Naive B cell (primary cell): Measurements from ENCODE around the gene SMOC2. TPM values are rescaled to one million over a fixed set of nuclear protein-coding genes. Genes with fewer than 3 reads are reported as not detected.

Experiments
- ATAC-seq, 2 donors: fragments of 150-1000 bp; cut with Tn5 transposase; 2 replicates each; pipeline ENCODE4 v1.10.0; 2021; ENCODE audit warnings: low read depth in 2 of 2, mild to moderate bottlenecking in 2 of 2, moderate library complexity in 2 of 2
- DNase-seq: peaks from one replicate; pipeline ENCODE4 v3.0.0; 2022
- H3K27ac Mint-ChIP-seq, 6 donors: one replicate each; pipeline ENCODE4 v1.8.0; 2020 to 2022; ENCODE audit warnings: mild to moderate bottlenecking in 6 of 6, mixed read lengths in 6 of 6, moderate library complexity in 5 of 6, inconsistent platforms in 2 of 6
- H3K27me3 Mint-ChIP-seq, 3 donors: one replicate each; pipeline ENCODE4 v1.8.0; 2021 to 2022; ENCODE audit warnings: mixed read lengths in 3 of 3, mild to moderate bottlenecking in 1 of 3
- H3K36me3 Mint-ChIP-seq, 2 donors: one replicate each; pipeline ENCODE4 v1.8.0; 2020 to 2022; ENCODE audit warnings: mixed read lengths in 2 of 2, inconsistent platforms in 1 of 2, mild to moderate bottlenecking in 1 of 2
- H3K4me1 Mint-ChIP-seq, 3 donors: one replicate each; pipeline ENCODE4 v1.8.0; 2020 to 2022; ENCODE audit warnings: mixed read lengths in 3 of 3, inconsistent platforms in 1 of 3, mild to moderate bottlenecking in 1 of 3, moderate library complexity in 1 of 3
- H3K4me3 Mint-ChIP-seq, 8 donors: one replicate each; pipeline ENCODE4 v1.8.0; 2020 to 2022; ENCODE audit warnings: mild to moderate bottlenecking in 8 of 8, mixed read lengths in 8 of 8, moderate library complexity in 8 of 8, inconsistent platforms in 2 of 8
- H3K9me3 Mint-ChIP-seq, 7 donors: one replicate each; pipeline ENCODE4 v1.8.0; 2020 to 2022; ENCODE audit warnings: mixed read lengths in 7 of 7, mild to moderate bottlenecking in 5 of 7, inconsistent platforms in 2 of 7, moderate library complexity in 1 of 7
- polyA plus RNA-seq, 6 donors: library from polyadenylated mRNA; unstranded; fragments of 300-500 nt; fragmentation: Illumina TruSeq; gene quantifications; one replicate each; pipeline ENCODE4 v1.2.3, GENCODE V29; 2021; ENCODE audit warnings: low read depth in 6 of 6

The SMOC2 gene
- polyA plus RNA-seq, 6 donors from 2014 or later: 0.12 to 0.34 (median 0.13) TPM; not detected in 2

DNA sequence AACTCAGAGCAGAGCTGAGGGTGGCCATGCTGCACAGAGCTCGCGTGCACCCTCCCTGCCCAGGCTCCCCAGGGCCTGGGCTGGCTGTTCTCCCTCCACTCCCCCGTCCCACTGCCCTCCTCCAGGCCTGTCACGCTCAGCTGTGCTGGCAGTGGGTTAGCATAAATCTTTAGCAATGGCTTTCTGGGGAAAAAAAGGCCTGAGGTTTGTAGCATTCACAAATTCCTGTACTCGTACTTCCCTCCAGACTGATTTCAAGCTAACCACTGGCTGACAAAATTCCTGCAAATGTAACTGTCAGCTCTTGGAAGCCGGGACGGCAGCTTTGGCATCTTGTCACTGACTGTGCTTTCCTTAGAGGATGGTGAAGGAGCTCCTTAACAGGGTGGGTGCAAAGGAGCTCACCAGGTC is 22.3 kb upstream of the SMOC2 start:
- H3K27ac Mint-ChIP-seq: no peak overlapping the region
- H3K4me1 Mint-ChIP-seq: no peaks in the 10 kb centered on the region
- no peak for ATAC-seq
- peaks cover 0 to 4% (median 0%) of the 10 kb centered on the region in 3 donors for H3K27me3 Mint-ChIP-seq
- H3K4me3 Mint-ChIP-seq: no peak overlapping the region
- DNase-seq: no peak
- H3K36me3 Mint-ChIP-seq: no peaks in the 10 kb centered on the region
- H3K9me3 Mint-ChIP-seq: no peaks in the 10 kb centered on the region

DNA sequence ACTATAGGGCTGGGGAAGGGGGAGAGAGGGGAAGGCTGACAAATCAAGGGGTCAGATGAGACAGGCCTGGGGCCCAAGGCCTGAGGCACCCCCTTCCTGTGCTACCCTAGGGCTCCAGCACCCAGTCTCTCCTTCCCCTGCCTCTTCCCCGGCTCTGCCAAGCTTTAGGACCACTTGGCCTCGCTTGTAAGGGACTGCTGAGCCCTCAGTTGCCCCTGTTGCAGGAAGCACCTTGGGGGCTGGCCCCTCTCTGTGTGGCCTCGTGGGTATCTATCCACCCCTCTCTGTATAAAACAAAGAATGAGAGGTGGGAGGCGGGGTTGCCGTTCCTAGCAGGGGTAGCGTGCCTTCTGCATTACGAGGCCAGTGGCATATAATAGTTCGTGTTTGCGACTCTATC is 21.4 kb upstream of the SMOC2 start:
- no peaks in the 10 kb centered on the region for H3K4me1 Mint-ChIP-seq
- H3K27ac Mint-ChIP-seq: no peak overlapping the region
- no peak for DNase-seq
- peaks cover 0 to 4% (median 0%) of the 10 kb centered on the region in 3 donors for H3K27me3 Mint-ChIP-seq
- no peak for ATAC-seq
- no peak overlapping the region for H3K4me3 Mint-ChIP-seq
- no peaks in the 10 kb centered on the region for H3K9me3 Mint-ChIP-seq
- no peaks in the 10 kb centered on the region for H3K36me3 Mint-ChIP-seq

DNA sequence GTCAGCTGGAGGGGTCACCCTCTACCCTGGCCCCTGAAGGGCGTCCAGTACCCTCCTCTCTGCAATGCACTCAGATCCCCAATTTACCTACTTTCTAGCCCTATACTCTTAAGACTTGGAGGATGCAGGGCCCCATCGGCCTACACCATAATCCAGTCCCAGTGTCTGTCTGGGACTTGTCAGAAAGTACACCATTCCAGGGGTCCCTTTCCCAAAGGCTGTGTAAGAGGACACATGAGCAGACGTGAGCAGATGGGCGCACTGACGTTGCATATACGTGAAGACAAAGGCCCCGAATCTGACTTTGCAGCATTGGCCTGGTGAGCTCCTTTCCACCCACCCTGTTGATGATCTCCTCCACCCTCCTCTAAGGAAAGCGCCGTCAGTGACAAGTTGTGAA is 20.9 kb upstream of the SMOC2 start:
- no peak for DNase-seq
- H3K4me3 Mint-ChIP-seq: no peak overlapping the region
- no peaks in the 10 kb centered on the region for H3K36me3 Mint-ChIP-seq
- H3K9me3 Mint-ChIP-seq: no peaks in the 10 kb centered on the region
- peaks cover 0 to 4% (median 0%) of the 10 kb centered on the region in 3 donors for H3K27me3 Mint-ChIP-seq
- H3K27ac Mint-ChIP-seq: no peak overlapping the region
- H3K4me1 Mint-ChIP-seq: no peaks in the 10 kb centered on the region
- ATAC-seq: no peak

- no peaks in the 10 kb centered on the region for H3K4me1 Mint-ChIP-seq
- H3K9me3 Mint-ChIP-seq: no peaks in the 10 kb centered on the region
- no peaks in the 10 kb centered on the region for H3K36me3 Mint-ChIP-seq
- no peak overlapping the region for H3K4me3 Mint-ChIP-seq
- peaks cover 0 to 4% (median 0%) of the 10 kb centered on the region in 3 donors for H3K27me3 Mint-ChIP-seq
- ATAC-seq: no peak
- DNase-seq: no peak
- no peak overlapping the region for H3K27ac Mint-ChIP-seq
Measured at GRCh38 chr6:168420706-168421105, 20.3 kb upstream of the SMOC2 start.

- ATAC-seq (no peak), DNase-seq (no peak)
- Mint-ChIP-seq H3K27ac (no peak overlapping the region), H3K4me3 (no peak overlapping the region), H3K4me1 (no peaks in the 10 kb centered on the region), H3K9me3 (no peaks in the 10 kb centered on the region), H3K27me3 (peaks cover 0 to 2% (median under 1%) of the 10 kb centered on the region in 3 donors), H3K36me3 (no peaks in the 10 kb centered on the region)
Measured at GRCh38 chr6:168427184-168427583, 13.8 kb upstream of the SMOC2 start.

DNA sequence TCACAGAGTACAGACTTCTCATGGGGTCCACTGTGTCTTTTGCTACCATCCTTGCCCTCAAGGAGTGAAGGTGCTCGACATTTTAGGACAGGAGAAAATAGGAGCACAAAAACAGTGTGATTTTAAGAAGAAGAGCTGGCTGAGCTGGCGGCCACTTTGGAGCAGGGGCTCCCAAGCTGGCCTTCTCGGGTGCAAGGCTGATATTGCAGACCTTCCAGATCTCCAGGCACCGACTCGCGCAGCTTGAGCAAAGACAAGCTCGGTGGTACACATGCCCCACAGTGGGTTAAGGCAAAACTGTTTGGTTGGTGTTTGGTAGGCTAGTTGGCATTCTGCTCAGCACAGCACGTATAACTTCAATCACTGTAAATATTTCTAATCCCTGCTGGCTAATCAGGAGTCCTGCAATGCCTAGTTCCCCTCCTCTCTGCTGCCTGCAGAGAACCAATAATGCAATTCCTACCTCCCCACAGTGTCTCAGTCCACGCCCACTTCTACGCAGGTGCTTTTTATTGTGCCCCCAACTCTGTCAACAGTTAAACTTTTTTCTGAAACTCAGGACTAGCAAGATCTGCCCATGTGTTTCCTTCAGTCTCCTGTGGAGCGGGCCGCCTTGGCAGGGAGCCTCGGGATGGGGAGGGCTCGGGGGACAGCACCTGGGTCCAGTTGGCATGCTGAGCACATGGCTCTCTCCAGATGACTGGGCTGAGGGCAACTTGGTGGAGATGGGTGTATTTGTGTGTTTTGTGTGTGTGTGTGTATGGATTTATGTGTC is 12.7 kb upstream of the SMOC2 start:
- Mint-ChIP-seq H3K9me3 (peaks cover 0 to 2% (median 0%) of the 10 kb centered on the region in 7 donors), H3K36me3 (no peaks in the 10 kb centered on the region)
- no peak for ATAC-seq

GRCh38 chr6:168428863-168429262 is 12.1 kb upstream of the SMOC2 start:
- no peaks in the 10 kb centered on the region for H3K36me3 Mint-ChIP-seq
- H3K4me3 Mint-ChIP-seq: no peak overlapping the region
- H3K4me1 Mint-ChIP-seq: no peaks in the 10 kb centered on the region
- no peak overlapping the region for H3K27ac Mint-ChIP-seq
- H3K27me3 Mint-ChIP-seq: peaks cover 0 to 12% (median 7%) of the 10 kb centered on the region in 3 donors
- ATAC-seq (no peak), DNase-seq (no peak)
- peaks cover 0 to 2% (median 0%) of the 10 kb centered on the region in 7 donors for H3K9me3 Mint-ChIP-seq

More for the DNA sequence above, 12.7 kb upstream of the SMOC2 start:
- Mint-ChIP-seq H3K27ac (no peak overlapping the region), H3K27me3 (peaks cover 0 to 8% (median 7%) of the 10 kb centered on the region in 3 donors), H3K4me1 (no peaks in the 10 kb centered on the region), H3K4me3 (no peak overlapping the region)
- no peak for DNase-seq

DNA sequence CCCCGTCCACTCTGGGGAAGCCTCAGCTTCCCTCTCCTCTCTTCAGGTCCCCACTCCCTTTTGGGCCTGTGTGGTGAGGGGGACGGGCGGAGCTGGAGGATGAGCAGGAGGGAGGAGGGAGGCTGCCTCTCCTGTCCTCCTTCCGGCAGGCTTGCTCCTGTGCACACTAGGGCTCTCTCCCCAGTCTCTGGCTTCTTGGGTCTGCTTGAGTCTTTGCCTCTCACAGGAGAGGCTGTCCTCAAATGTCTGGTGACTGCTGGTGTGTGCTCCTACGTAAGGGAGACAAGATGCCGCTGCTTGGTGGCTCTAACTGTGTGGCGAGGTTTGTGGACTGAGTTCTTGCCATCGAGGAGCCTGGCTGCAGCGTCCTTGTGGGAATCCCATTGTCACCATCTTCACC is 8.8 kb upstream of the SMOC2 start:
- Mint-ChIP-seq H3K36me3 (no peaks in the 10 kb centered on the region), H3K27me3 (peaks cover 14 to 31% (median 14%) of the 10 kb centered on the region in 3 donors), H3K4me3 (no peak overlapping the region), H3K4me1 (no peaks in the 10 kb centered on the region), H3K27ac (no peak overlapping the region), H3K9me3 (peaks cover 0 to 4% (median 0%) of the 10 kb centered on the region in 7 donors)
- DNase-seq (no peak), ATAC-seq (no peak)

DNA sequence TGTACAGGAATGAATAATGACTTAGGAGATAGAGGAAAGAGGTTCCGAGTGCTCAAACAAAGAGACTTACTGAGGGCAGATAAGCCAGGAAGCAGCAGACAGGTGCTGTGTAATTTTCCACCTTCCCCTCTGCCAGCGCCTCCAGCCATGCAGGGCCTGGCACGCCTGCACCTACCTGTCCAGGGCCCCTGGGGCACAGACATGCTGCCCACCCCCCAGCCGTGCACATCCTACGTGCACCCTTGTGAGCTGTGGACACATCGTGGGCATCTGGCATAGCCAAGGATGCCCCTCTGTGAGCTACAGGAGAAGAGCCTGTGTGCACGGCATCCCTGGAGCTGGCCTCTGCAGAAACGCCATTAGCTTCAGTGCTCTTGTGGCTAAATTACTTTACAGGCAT is 7.1 kb upstream of the SMOC2 start:
- H3K4me1 Mint-ChIP-seq: no peaks in the 10 kb centered on the region
- H3K36me3 Mint-ChIP-seq: no peaks in the 10 kb centered on the region
- peaks cover 14 to 32% (median 21%) of the 10 kb centered on the region in 3 donors for H3K27me3 Mint-ChIP-seq
- H3K27ac Mint-ChIP-seq: no peak overlapping the region
- no peak for ATAC-seq
- peaks cover 0 to 4% (median 0%) of the 10 kb centered on the region in 7 donors for H3K9me3 Mint-ChIP-seq
- no peak overlapping the region for H3K4me3 Mint-ChIP-seq
- no peak for DNase-seq

- ATAC-seq (no peak), DNase-seq (no peak)
- Mint-ChIP-seq H3K27me3 (peaks cover 14 to 37% (median 25%) of the 10 kb centered on the region in 3 donors), H3K36me3 (no peaks in the 10 kb centered on the region), H3K4me3 (no peak overlapping the region), H3K27ac (no peak overlapping the region), H3K9me3 (peaks cover 0 to 4% (median 0%) of the 10 kb centered on the region in 7 donors), H3K4me1 (no peaks in the 10 kb centered on the region)
Measured at GRCh38 chr6:168434505-168434904, 6.5 kb upstream of the SMOC2 start.

DNA sequence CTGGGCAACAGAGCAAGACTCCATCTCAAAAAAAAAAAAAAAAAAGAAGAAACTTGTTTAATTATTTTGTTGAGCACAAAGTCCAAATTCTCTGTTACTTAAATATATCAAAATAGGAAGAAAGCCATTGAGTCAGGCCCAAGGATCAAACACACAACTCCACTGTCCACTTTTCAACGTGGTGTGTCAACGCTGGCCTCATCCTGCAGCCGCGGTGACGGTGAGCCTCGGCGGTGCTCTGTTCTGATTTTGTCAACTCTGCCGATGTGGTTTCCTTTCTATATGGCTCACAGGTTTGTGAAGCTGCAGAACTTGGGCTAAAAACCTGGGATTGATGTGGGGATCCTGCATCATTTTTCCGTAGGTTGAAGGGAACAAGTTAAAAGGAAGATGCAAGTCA is 3.2 kb upstream of the SMOC2 start:
- ATAC-seq: no peak
- no peak overlapping the region for H3K27ac Mint-ChIP-seq
- H3K9me3 Mint-ChIP-seq: peaks cover 0 to 4% (median 0%) of the 10 kb centered on the region in 7 donors
- no peak for DNase-seq
- peaks cover 0 to 4% of the 10 kb centered on the region in 2 donors for H3K36me3 Mint-ChIP-seq
- peaks cover 0 to 3% (median 0%) of the 10 kb centered on the region in 3 donors for H3K4me1 Mint-ChIP-seq
- peaks cover 23 to 47% (median 34%) of the 10 kb centered on the region in 3 donors for H3K27me3 Mint-ChIP-seq
- H3K4me3 Mint-ChIP-seq: no peak overlapping the region

DNA sequence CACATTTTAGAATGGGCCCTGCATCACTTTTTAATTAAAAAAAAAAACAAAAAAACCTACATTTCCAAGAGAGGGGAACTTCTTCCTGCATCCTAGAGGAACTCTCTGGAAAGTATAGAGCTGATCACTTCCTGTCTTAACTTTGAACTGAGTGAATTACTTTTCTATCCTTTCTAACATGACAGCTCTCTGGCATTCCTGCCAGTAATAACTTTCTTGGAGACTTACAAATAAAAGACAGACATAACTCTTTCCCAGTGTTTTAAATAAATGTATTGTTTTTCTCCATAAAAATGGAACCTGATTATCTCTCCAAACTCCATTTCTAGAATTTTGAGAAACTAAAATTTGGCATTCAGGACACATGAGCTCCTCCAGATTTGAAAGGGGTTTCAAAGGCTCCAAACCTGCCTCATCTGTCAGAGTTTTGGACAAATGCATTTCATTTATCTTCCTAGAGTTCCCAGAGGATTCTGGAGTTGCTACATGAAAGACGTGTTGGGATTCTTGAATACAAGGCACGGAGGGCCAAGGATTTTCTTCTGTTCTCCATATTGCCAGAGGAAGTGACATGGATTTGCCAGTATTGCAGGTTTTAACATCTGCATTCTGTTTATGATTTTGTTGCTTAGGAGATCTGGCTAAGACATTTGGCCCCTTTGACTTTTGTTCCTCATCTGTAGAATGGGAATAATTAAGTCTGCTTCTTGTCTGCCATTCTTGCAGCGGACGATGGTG is 2.0 kb upstream of the SMOC2 start:
- ATAC-seq (no peak), DNase-seq (no peak)
- peaks cover 35 to 53% (median 46%) of the 10 kb centered on the region in 3 donors for H3K27me3 Mint-ChIP-seq
- no peak overlapping the region for H3K4me3 Mint-ChIP-seq
- peaks cover 0 to 6% of the 10 kb centered on the region in 2 donors for H3K36me3 Mint-ChIP-seq
- peaks cover 0 to 3% (median 0%) of the 10 kb centered on the region in 3 donors for H3K4me1 Mint-ChIP-seq
- peaks cover 0 to 4% (median 0%) of the 10 kb centered on the region in 7 donors for H3K9me3 Mint-ChIP-seq
- H3K27ac Mint-ChIP-seq: no peak overlapping the region

GRCh38 chr6:168439794-168440450 is 1.1 kb upstream of the SMOC2 start:
- Mint-ChIP-seq H3K9me3 (peaks cover 0 to 7% (median 0%) of the 10 kb centered on the region in 7 donors), H3K4me3 (no peak overlapping the region), H3K4me1 (peaks cover 0 to 3% (median 0%) of the 10 kb centered on the region in 3 donors), H3K36me3 (peaks cover 0 to 6% of the 10 kb centered on the region in 2 donors), H3K27me3 (peaks cover 44 to 63% (median 52%) of the 10 kb centered on the region in 3 donors), H3K27ac (no peak overlapping the region)
- DNase-seq: no peak
- ATAC-seq: no peak
